Measurements from ENCODE around the gene CDC42BPB.

- TF ChIP-seq CTCF (IDR thresholded peaks at IDR 0.05; ENCODE audit: low read depth, low read length, poor library complexity, severe bottlenecking) (no peak), EZH2phosphoT487 (IDR thresholded peaks at IDR 0.05; ENCODE audit: borderline replicate concordance, low read length) (no peak)
These were observed 25.4 kb downstream of the CDC42BPB start for GRCh38 chr14:103031956-103032355.

Measured in DOHH2 (cell line).